ENCODE data around the gene NCOA5. TPM values are rescaled to one million over a fixed set of nuclear protein-coding genes. Genes with fewer than 3 reads are reported as not detected.
"Not testable (repeated sequence)": the region's sequence is repeated elsewhere in the genome, so short reads cannot be mapped to it uniquely, and the experiment has no call there.

Gene NCOA5
- total and polyA plus RNA-seq, 7 donors, result 10.6 to 39.2 (median 22.4) TPM

DNA sequence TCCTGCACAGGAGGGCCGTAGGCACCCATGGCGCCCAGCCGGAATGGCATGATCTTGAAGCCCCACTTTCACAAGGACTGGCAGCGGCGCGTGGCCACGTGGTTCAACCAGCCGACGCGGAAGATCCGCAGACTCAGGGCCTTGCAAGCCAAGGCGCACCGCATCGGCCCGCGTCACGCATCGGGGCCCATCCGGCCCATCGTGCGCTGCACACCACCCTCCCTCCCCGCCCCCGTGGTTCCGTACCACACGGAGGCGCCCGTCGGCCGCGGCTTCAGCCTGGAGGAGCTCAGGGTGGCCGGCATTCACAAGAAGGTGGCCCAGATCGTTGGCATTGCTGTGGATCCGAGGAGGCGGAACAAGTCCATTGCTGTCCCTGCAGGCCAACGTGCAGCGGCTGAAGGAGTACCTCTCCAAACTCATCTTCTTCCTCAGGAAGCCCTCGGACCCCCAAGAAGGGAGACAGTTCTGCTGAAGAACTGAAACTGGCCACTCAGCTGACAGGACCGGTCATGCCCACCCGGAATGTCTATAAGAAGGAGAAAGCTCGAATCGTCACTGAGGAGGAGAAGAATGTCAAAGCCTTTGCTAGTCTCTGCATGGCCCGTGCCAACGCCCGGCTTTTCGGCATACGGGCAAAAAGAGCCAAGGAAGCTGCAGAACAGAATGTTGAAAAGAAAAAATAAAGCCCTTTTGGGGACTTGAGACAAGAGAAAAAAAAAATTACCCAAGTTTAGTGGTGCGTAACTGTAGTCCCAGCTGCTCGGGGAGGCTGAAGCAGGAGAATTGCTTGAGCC lies 9.9 kb upstream of the NCOA5 start:
- Histone ChIP-seq H3K27ac (no peak overlapping the region), H3K9me3 (no peaks in the 10 kb centered on the region), H3K27me3 (peaks cover 0 to 35% (median 11%) of the 10 kb centered on the region in 3 donors), H3K36me3 (no peaks in the 10 kb centered on the region), H3K4me1 (peaks cover 0 to 3% (median 0%) of the 10 kb centered on the region in 4 donors), H3K4me3 (no peak overlapping the region)
- TF ChIP-seq POLR2AphosphoS5 (IDR thresholded peaks at IDR 0.05) (no peak), EP300 (IDR thresholded peaks at IDR 0.05) (no peak), POLR2A (IDR thresholded peaks at IDR 0.05) (no peak)
- TF ChIP-seq, protein P1, sequence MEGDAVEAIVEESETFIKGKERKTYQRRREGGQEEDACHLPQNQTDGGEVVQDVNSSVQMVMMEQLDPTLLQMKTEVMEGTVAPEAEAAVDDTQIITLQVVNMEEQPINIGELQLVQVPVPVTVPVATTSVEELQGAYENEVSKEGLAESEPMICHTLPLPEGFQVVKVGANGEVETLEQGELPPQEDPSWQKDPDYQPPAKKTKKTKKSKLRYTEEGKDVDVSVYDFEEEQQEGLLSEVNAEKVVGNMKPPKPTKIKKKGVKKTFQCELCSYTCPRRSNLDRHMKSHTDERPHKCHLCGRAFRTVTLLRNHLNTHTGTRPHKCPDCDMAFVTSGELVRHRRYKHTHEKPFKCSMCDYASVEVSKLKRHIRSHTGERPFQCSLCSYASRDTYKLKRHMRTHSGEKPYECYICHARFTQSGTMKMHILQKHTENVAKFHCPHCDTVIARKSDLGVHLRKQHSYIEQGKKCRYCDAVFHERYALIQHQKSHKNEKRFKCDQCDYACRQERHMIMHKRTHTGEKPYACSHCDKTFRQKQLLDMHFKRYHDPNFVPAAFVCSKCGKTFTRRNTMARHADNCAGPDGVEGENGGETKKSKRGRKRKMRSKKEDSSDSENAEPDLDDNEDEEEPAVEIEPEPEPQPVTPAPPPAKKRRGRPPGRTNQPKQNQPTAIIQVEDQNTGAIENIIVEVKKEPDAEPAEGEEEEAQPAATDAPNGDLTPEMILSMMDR (IDR thresholded peaks at IDR 0.05), result no peak
- 33 to 51% methylated on average over 48 of the region's 48 CpGs for WGBS, 2 donors
- no peak for DNase-seq
- intact Hi-C loops (cut with DNase I), result loop anchor here (10.0 kb wide), 1 partner anchor 585 kb away; the partner anchor contains the start of gene TP53RK

DNA sequence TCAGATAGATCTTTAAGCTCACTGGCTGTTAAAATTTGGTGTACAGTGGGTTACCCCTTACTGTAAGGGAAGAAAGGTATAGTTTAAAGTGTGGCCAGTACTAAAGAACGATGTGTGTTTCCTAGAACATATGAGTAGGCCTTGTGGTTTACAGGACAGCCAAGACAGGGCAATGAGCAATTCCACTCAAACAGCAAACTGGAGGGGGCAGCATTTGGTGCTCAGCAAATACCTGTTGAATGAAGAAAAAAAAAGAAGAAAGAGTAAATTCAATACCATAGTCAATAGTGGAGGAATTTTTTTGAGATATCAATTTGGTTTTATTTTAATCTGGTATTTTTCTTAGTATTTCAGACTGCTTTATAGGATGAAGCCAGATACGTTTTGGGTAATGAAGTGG lies 3.8 kb upstream of the NCOA5 start:
- no peak for DNase-seq
- H3K4me1 ChIP-seq, result peaks cover 0 to 13% (median 6%) of the 10 kb centered on the region in 4 donors
- H3K27me3 ChIP-seq, result no peaks in the 10 kb centered on the region
- TF ChIP-seq POLR2AphosphoS5 (IDR thresholded peaks at IDR 0.05) (no peak), EP300 (IDR thresholded peaks at IDR 0.05) (no peak), POLR2A (IDR thresholded peaks at IDR 0.05) (no peak)
- TF ChIP-seq, protein P1 (IDR thresholded peaks at IDR 0.05), result no peak
- no peak overlapping the region for H3K27ac ChIP-seq
- intact Hi-C loops (cut with DNase I), result loop anchor here (5.0 to 10.0 kb wide), 2 partner anchors 269 to 591 kb away; partner anchors contain the start of gene TP53RK
- no peaks in the 10 kb centered on the region for H3K36me3 ChIP-seq
- no peaks in the 10 kb centered on the region for H3K9me3 ChIP-seq
- no peak overlapping the region for H3K4me3 ChIP-seq
- 77 to 81% methylated on average over 2 of the region's 2 CpGs for WGBS, 2 donors

DNA sequence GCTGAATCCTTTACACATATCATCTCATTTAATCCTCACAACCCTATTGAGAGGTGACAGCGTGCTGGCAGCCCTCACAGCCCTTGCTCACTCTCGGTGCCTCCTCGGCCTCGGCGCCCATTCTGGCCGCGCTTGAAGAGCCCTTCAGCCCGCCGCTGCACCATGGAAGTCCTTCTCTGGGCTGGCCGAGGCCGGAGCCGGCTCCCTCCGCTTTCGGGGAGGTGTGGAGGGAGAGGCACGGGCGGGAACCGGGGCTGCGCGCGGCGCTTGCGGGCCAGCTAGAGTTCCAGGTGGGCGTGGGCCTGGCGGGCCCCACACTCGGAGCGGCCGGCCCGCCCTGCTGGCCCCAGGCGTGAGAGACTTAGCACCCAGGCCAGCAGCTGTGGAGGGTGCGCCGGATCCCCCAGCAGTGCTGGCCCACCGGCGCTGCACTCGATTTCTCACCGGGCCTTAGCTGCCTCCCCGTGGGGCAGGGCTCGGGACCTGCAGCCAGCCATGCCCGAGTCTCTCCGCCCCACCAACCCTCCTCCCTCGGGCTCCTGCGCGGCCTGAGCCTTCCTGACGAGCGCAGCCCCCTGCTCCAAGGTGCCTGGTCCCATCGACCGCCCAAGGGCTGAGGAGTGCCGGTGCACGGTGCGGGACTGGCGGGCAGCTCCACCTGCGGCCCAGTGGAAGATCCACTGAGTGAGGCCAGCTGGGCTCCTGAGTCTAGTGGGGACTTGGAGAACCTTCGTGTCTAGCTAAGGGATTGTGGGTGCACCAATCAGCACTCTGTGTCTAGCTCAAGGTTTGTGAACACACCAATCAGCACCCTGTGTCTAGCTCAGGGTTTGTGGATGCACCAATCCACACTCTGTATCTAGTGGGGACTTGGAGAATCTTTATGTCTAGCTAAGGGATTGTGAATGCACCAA lies 2.1 kb upstream of the NCOA5 start:
- intact Hi-C loops (cut with DNase I), result loop anchor here (5.0 to 10.0 kb wide), 2 partner anchors 270 to 593 kb away; partner anchors contain the start of gene TP53RK

DNA sequence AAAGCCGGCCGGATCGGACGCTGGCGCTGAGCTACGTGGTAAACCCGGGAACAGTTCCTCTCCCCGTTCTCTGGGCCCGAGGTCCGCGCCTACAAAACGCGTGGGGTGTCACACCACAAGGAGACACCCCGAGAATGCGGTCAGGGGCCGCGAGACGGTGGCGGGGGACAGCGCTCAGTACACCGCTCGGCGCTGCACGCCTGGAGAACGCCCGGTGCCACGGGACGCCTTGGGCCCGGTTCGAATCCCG lies 670 bp downstream of the NCOA5 start:
- H3K9me3 ChIP-seq, result no peaks in the 10 kb centered on the region
- no peaks in the 10 kb centered on the region for H3K36me3 ChIP-seq
- peak overlapping the region; percentile 97 to 99 (median 98) for H3K27ac ChIP-seq
- TF ChIP-seq, protein P1 (IDR thresholded peaks at IDR 0.05), result no peak
- no peak for TF ChIP-seq POLR2A (IDR thresholded peaks at IDR 0.05)
- no peak for TF ChIP-seq EP300 (IDR thresholded peaks at IDR 0.05)
- DNase-seq, result no peak
- intact Hi-C loops (cut with DNase I), result loop anchor here (2.0 to 10.0 kb wide), 2 partner anchors 116 to 294 kb away; partner anchors contain the start of genes DNTTIP1, WFDC3 and ZNF335
- WGBS, 2 donors, result 0% methylated on average over 31 of the region's 31 CpGs
- H3K4me3 ChIP-seq, result peak overlapping the region; percentile 68 to 85 (median 82)
- H3K4me1 ChIP-seq, result peaks cover 0 to 57% (median 50%) of the 10 kb centered on the region in 4 donors
- H3K27me3 ChIP-seq, result no peaks in the 10 kb centered on the region

More for the DNA sequence above, 2.1 kb upstream of the NCOA5 start:
- H3K9me3 ChIP-seq, H3K27me3 ChIP-seq, H3K4me3 ChIP-seq, H3K27ac ChIP-seq, H3K36me3 ChIP-seq, DNase-seq: not testable (repeated sequence)
- H3K4me1 ChIP-seq, result peaks cover 0 to 30% (median 22%) of the 10 kb centered on the region in 4 donors
- 96% methylated on average over 52 of the region's 52 CpGs for WGBS, 2 donors
